ENCODE data around the gene PRPSAP1.

PRPSAP1 gene

DNA sequence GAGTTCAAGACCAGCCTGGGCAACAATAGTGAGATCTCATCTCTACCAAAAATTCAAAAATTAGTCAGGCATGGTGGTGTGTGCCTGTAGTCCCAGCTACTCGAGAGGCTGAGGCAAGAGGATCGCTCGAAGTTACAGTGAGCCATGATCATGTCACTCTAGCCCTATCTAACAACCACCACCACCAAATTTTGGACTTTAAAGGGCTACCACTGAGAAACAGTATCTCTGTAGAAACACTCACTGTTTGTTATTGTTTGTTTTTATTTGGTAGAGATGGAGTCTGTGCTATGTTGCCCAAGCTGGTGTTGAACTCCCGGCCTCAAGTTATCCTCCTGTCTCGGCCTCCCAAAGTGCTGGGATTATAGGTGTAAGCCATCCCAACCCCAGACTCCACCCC lies 89.8 kb downstream of the PRPSAP1 start:
- DNase-seq = no peak

DNA sequence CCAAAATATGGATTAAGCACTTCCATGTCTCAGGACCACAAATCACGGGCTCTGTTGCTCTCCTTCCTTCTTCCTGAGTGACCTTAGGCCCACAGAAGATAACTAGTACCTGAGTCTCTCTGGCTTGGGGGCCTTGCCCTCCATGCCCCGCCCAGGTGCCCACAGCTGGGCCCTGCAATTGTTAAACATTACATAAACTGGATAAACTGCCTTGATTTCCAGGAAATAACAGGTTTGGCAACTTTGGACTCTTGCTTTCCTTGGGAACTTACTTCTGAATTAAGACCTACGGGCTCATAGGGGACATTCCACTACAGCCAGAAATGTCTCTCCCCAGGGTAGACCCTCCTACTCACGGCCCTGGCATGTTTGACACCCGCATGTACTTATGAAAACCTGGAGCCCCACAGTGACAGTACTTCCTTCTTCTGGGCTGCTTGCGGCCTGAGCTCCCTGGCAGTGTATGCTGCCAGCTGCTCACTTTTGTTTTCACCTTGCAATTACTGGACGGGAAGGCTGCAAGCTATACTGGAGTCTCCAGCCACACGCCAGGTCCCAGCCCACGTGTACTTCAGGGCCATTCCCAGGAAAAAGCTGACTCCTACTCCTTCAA lies 90.9 kb downstream of the PRPSAP1 start:
- DNase-seq = no peak

DNA sequence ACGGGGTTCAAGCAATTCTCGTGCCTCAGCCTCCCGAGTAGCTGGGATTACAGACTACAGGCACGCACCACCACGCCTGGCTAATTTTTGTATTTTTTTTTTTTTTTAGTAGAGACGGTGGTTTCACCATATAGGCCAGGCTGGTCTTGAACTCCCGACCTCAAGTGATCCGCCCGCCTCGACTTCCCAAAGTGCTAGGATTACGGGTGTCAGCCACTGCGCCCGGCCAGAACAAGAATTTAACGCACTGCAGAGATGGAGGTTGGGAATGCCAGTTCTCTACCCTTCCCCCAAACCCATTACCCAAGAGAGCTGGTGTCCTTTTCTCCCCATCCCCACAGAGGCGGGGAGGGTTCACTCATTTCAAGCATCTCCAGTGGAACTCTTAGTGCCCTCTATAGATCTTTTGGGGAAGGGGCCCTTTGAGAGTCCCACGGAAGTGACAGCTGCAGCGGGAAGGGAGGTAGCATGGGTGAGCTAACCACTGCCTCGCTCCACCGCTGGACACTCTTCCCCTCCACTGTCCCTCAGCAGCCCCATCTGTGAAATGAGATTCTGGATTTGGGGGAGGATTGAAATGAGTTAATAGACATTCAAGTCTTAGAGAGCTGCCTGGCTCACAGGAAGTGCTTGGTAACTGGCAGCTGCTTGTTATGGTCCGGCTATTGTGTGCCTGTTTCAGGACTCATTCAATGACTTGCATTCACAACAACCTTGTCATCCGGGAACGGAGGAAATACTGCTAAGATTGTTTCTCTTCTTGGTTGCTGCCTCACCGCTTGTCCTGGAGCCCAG lies 92.1 kb downstream of the PRPSAP1 start:
- no peak for DNase-seq

DNA sequence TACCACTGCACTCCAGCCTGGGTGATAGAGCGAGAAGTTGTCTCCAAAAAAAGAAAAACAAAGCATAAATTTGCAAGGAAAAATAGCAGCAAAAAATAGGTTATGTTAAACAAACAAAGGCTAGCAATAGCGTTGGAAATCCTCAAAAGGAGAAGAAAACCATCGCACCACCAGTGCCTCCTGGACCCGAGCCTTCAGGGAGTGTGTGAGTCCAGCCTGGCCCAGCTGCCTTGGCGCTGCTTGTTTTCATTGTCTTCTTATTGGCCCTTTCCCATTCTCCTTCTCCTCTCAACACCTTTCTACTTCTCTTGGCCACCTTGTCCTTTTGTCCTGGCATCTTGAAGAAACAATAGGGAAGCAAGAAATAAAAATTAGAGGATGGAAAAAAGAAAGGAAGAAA lies 93.0 kb downstream of the PRPSAP1 start:
- DNase-seq = no peak

- DNase-seq = no peak
Observed at GRCh38 chr17:76260220-76260619, 93.5 kb downstream of the PRPSAP1 start.
